AML-193 (cell line): ENCODE data around the gene MUSTN1.

Experiments
- DNase-seq, 2 experiments: peaks; one replicate each; lab custom pipeline; 2025; lab: John Stamatoyannopoulos, UW

MUSTN1 gene

GRCh38 chr3:52851348-52851747 lies 16.5 kb upstream of the MUSTN1 start:
- peak; percentile 76 to 78 for DNase-seq

DNA sequence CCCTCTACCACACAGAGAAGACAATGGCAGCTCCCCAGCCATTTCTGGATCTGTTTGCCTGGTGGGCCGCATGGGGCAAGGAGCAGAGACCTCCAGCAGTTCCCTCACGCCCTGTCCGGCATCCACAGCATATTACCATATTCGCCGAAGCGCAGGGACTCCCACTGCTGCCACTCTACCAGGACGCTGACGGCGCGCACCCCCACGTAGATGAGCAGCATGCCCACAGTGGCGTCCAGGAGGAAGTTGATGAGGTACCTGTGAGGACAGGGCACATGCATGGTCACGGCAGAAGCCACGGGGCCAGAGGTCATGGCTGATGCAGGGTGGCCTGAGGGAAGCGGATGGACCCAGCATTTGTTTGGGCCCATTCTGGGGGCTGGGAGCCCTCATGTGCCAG lies 14.8 kb upstream of the MUSTN1 start:
- no peak for DNase-seq

DNA sequence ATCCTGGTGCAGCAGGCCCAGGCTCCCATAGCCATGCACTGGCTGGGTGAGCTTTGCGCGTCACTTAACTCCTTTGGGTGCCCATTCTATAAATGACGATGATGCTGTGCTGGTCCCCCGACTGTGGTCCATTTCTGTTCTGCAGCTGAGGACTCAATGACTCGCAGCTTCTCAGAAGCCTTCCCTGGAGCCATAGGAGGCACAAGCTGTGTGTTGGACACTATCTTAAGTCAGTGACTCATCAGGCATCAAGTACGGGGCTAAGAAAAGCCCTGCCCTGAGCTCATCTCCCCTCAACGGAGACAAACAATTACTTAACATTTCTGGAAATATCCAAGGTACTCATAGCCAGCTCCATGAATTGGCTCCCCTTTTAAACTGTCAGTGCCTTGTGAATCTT lies 13.8 kb upstream of the MUSTN1 start:
- DNase-seq, result no peak

DNA sequence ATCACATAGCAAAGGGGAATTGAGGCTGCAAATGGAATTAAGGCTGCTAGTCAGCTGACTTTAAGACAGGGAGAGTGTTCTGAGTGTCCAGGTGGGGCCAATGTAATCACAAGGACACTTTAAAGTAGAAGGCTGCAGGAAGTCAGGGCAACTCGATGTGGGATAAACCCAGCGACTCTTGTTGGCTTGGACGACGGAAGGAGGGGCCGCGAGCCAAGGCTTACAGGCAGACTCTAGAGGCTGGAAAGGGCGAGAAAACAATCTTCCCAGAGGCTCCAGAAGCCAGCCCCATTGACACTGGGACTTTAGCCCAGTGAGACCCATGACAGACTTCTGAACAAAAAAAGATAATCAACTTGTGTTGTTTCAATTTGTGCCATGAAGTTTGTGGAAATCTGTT lies 12.9 kb upstream of the MUSTN1 start:
- no peak for DNase-seq

DNA sequence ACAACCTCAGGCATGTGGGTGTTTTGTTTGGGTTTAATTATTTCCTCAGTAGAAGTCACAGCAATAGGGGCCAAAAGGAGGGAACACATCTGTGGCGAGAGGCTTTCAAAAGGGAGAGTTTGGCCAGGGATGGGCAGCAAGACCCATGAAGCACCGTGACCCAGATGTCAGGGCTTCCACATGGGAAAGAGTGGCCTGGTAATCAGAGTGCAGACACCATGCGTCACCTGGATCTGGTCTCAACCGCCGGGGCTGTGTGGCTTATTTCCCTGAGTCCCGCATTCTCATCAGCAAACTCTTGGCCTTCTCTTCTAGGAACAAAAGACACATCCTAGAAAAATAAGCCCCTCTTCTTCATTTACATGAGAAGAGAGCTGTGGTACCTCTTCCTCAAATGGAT lies 12.4 kb upstream of the MUSTN1 start:
- no peak for DNase-seq

- DNase-seq, result no peak
Measured at GRCh38 chr3:52846432-52846965, 11.7 kb upstream of the MUSTN1 start.

DNA sequence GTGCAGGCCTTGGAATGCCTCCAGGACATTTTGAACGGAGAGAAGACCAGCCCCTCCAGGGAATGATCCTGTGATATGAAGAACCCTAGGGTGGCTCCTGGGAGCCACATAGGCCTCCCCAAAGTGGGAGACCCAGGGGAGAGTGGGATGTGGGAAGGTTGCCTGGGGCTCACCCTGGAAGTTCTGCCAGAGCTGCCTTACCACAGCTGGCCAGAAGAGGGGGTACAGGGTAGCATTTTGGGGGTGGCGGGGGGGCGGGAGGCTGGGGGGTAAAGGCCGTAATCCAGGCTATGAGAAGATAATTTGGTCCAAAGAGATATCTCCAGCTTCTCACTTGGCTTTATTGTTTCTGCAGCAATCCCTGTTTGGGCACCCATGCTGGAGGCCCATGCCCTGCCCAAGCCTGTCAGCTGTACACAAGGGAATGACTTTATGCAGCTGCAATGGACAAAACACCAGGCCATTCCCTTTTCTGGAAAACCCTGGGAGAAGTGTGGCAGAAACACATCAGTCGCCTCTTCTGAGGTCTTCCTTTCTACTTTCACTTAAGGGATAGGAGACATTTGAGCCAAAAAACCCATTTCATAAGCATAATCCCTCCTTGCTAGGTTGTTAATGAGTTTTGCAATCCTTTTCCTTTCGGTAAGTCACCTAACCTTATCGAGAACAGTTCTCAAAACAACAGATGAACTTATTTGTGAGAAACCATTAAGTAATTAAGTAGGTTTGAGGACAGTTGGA lies 11.0 kb upstream of the MUSTN1 start:
- peak in 1 of 2 experiments; percentile 13 for DNase-seq

GRCh38 chr3:52845157-52845556 lies 10.3 kb upstream of the MUSTN1 start:
- DNase-seq, result no peak

- no peak for DNase-seq
Measured at GRCh38 chr3:52844290-52844975, 9.6 kb upstream of the MUSTN1 start.

- DNase-seq, result no peak
Measured at GRCh38 chr3:52843881-52844280, 9.1 kb upstream of the MUSTN1 start.

GRCh38 chr3:52843108-52843865 lies 8.5 kb upstream of the MUSTN1 start:
- no peak for DNase-seq

GRCh38 chr3:52842424-52842823 lies 7.6 kb upstream of the MUSTN1 start:
- no peak for DNase-seq

DNA sequence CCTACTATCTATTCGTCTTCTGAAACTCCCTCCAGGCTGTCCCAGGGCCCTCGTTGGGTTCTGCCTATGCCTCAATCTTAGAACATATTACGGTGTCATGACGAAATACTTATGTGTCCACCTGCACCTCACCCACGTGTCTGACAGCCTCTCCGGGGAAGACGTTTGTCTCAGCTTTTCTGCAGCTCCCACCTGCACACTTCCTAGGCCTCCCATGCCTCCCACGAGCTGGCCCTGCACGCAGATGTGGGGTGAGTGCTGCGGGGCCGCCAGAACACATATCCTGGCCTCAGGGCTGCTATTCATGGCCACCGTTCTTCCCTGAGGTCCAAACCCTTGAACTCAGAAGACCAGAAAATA lies 7.1 kb upstream of the MUSTN1 start:
- DNase-seq, result no peak

- no peak for DNase-seq
Measured at GRCh38 chr3:52841211-52841980, 6.6 kb upstream of the MUSTN1 start.

DNA sequence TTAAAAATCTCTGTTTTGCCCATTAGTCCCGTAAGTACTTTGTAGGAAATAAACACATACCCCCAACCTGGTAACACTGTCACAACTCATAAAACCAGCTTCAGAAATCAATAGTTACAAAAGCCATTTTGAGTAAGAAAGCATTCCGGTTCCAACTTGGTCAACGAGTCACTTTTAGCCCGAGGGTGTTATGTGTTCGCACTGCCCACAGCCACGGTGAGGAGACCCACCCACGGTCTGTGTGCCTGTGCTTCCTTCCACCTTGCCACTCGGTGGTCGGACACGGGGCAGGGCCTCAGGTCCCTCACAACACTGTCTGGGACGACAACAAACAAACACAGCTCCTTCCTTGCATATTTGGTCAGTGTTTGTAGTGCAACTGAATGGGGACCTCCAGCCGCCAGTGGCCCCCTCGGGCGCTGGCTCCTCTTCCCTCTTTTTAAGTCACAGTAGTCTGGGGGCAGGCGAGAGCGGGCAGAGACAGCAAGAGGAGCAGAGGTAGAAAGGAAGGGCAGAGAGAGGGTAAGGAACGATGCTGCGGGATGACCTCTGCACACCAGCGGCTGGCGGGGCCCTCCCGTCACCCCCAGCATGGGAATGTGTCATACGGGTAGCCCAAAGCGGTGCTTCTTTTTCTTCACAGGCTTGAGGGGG lies 5.2 kb upstream of the MUSTN1 start:
- no peak for DNase-seq

DNA sequence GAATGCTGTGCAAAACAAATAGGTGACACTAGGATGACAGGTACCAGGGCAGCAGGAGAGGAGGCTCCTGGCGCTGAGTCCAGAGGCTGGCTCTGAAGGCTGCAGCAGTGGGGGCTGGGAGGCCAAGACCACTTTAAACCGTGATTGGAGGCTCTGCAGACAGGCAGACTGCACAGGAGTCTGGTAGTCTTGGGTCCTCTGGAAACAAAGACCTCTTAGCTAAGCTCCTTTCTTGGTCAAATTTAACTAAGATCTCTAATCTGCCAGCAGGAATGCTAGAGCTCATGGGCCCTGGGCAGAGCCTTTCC lies 4.4 kb upstream of the MUSTN1 start:
- no peak for DNase-seq

DNA sequence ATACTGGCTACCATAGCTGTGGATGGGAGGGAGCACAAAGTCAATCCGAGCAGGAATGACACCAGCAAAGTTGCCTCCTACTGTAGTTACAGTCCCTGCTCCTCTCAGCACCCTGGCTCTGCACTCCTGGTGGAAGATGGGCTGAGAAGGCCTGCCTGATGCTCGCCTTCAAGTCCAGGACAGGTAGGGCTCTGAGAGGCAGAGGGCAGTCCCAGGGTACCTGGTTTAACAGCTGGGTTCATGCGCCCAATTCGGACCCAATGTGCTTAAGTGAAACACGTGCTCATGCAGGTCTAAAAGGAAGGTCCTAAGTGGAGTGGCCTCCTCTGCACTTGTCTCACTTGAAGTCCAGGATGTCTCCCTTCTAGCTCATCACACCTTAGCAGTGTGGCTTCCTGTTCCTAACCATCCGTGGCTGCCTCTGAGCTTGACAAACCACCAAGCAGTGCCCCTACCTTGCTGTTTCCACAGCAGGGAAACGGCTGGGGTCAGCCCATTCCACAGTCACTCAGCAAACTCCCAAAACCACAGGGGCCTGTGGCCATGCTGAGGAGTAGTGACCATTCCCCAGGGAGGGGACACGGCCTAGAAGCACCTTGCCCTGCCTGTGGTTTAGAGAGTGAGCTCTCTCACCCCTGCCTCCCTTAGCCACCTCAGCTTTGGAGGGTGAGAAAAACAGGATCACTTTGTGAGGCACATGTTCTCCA lies 3.9 kb upstream of the MUSTN1 start:
- DNase-seq, result no peak

- DNase-seq, result no peak
Measured at GRCh38 chr3:52836986-52837385, 2.2 kb upstream of the MUSTN1 start.

GRCh38 chr3:52836471-52836845 lies 1.6 kb upstream of the MUSTN1 start:
- no peak for DNase-seq

DNA sequence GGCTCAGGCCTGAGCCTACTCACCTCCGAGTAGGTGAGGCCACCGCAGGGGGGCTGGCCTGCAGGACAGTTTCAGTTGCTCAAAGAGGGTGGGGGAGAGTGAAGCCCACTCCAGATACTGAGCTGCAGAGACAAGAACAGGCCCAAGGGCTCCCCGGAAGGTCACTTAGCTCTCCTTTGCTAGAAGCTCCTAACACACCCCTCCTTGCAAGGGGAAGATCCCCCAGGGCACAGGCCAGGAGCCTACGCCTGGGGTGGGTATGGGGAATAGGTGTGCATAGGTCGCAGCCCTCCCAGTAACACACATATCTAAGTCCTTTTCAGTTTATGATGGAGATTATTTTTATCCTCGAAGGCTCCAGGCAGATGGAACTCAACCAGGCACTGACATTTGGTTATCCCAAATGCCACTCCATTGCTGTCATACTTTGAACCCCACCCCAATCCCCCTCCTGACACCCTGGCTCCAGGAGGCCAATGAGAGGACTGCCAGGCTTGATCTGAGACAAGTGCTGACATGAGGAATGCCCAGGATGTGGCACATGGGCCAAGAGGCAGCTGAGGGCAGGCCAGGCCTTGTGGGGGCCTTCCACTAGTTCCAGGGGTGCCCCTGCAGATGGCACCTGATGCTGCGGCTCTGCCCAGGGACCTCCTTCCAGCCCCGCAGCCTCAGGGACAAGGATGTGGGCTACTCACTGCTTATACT lies 1.1 kb upstream of the MUSTN1 start:
- no peak for DNase-seq

GRCh38 chr3:52833202-52833601 lies 1.6 kb downstream of the MUSTN1 start:
- DNase-seq, result no peak
